ENCODE data around the gene OR4F15.

OR4F15 gene

GRCh38 chr15:101804375-101804774 lies 7.6 kb upstream of the OR4F15 start:
- DNase-seq (ENCODE audit: low spot score), result no peak

- DNase-seq (ENCODE audit: low spot score), result no peak
Observed at GRCh38 chr15:101804941-101805340, 7.1 kb upstream of the OR4F15 start.

GRCh38 chr15:101805605-101806345 lies 6.2 kb upstream of the OR4F15 start:
- DNase-seq (ENCODE audit: low spot score), result no peak

- no peak for DNase-seq (ENCODE audit: low spot score)
Observed at GRCh38 chr15:101807345-101807945, 4.6 kb upstream of the OR4F15 start.

GRCh38 chr15:101808201-101808600 lies 3.8 kb upstream of the OR4F15 start:
- DNase-seq (ENCODE audit: low spot score), result no peak

- no peak for DNase-seq (ENCODE audit: low spot score)
Observed at GRCh38 chr15:101810456-101810855, 1.5 kb upstream of the OR4F15 start.

- DNase-seq (ENCODE audit: low spot score), result no peak
Observed at GRCh38 chr15:101810876-101811275, 1.1 kb upstream of the OR4F15 start.

GRCh38 chr15:101813803-101814534 lies 2.0 kb downstream of the OR4F15 start:
- DNase-seq (ENCODE audit: low spot score), result no peak

GRCh38 chr15:101820781-101821180 lies 8.8 kb downstream of the OR4F15 start:
- DNase-seq (ENCODE audit: low spot score), result no peak

- DNase-seq (ENCODE audit: low spot score), result no peak
Observed at GRCh38 chr15:101827257-101827656, 15.3 kb downstream of the OR4F15 start.

- DNase-seq (ENCODE audit: low spot score), result no peak
Observed at GRCh38 chr15:101828774-101829173, 16.8 kb downstream of the OR4F15 start.

- no peak for DNase-seq (ENCODE audit: low spot score)
Observed at GRCh38 chr15:101841656-101842055, 29.7 kb downstream of the OR4F15 start.

- no peak for DNase-seq (ENCODE audit: low spot score)
Observed at GRCh38 chr15:101844916-101845315, 32.9 kb downstream of the OR4F15 start.

GRCh38 chr15:101852356-101852755 lies 40.4 kb downstream of the OR4F15 start:
- DNase-seq (ENCODE audit: low spot score), result no peak
